Colonic mucosa (tissue), 4 donors: ENCODE measurements around the gene TSPAN8. TPM values are rescaled to one million over a fixed set of nuclear protein-coding genes. Genes with fewer than 3 reads are reported as not detected.
"Not testable (repeated sequence)": the region's sequence is repeated elsewhere in the genome, so short reads cannot be mapped to it uniquely, and the experiment has no call there.

Experiments used
- DNase-seq: peaks from one replicate; pipeline ENCODE4 v3.0.0-alpha.2; 2020
- H3K27ac ChIP-seq: fragments of 200-600 bp; one replicate; pipeline ENCODE4 v1.8.0; 2021
- H3K27me3 ChIP-seq: fragments of 200-600 bp; one replicate; pipeline ENCODE4 v1.8.0; 2021
- H3K36me3 ChIP-seq: fragments of 200-600 bp; one replicate; pipeline ENCODE4 v1.8.0; 2021
- H3K4me1 ChIP-seq: fragments of 200-600 bp; one replicate; pipeline ENCODE4 v1.8.0; 2021; ENCODE audit warnings: mild to moderate bottlenecking
- H3K4me3 ChIP-seq: fragments of 200-600 bp; one replicate; pipeline ENCODE4 v1.8.0; 2021
- H3K9ac ChIP-seq, 2 donors: one replicate each; pipeline ENCODE4 v1.7.0; 2013; ENCODE audit warnings: control low read depth in 2 of 2, low read depth in 2 of 2, low read length in 2 of 2
- H3K9me3 ChIP-seq: fragments of 200-600 bp; one replicate; pipeline ENCODE4 v1.8.0; 2021
- intact Hi-C: fragments of 100-400 bp; cut with DNase I; formaldehyde crosslinking; loops from one replicate; pipeline ENCODE4 v1.14.1; 2022
- total RNA-seq, 2 donors: library from RNA; stranded (reverse); fragmentation: NEBNext Ultra II Directional in 1 of 2; extraction: Animal tissue kit (Norgen Biotek cat#: 25700) in 1 of 2; gene quantifications; one replicate each; pipeline ENCODE4 v1.2.1, GENCODE V29; 2021
- TF ChIP-seq, protein P1 (sequence below): fragments of 200-600 bp; IDR thresholded peaks from one replicate; pipeline ENCODE4 v1.8.0; 2022; ENCODE audit warnings: antibody characterized with exemption, mild to moderate bottlenecking
- donor health status: healthy.
- donor health status: DM: no; HTN: no; CAD: no.
- donor health status: DM: no; HTN: no; CAD: no.

The TSPAN8 gene
- total RNA-seq, 2 donors from 2014 or later, result 1,318 to 1,657 TPM

DNA sequence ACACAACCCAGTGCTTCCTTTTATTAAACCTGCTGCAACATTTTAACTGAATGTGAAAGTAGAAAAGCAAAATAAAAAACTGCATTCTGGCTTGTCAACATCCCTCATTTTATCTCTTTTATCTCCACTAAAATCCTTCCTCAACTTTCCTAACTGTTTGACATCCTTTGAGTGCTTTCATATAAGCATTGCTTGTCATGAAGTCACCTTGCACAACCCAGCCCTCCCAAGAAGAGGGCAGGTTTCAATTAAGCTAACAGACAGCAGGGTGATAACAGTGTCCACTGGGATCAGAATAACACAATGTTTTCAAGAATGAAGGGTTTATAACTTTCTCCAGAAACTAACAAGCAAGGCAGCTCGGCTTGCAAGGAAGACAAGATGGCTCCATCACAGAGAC is 16.3 kb upstream of the TSPAN8 start:
- DNase-seq, result no peak
- Histone ChIP-seq H3K36me3 (no peaks in the 10 kb centered on the region), H3K9ac (no peak overlapping the region), H3K27me3 (no peaks in the 10 kb centered on the region), H3K27ac (no peak overlapping the region), H3K9me3 (no peaks in the 10 kb centered on the region), H3K4me1 (no peaks in the 10 kb centered on the region), H3K4me3 (no peak overlapping the region)
- intact Hi-C loops, result no loop called here
- TF ChIP-seq, protein P1, sequence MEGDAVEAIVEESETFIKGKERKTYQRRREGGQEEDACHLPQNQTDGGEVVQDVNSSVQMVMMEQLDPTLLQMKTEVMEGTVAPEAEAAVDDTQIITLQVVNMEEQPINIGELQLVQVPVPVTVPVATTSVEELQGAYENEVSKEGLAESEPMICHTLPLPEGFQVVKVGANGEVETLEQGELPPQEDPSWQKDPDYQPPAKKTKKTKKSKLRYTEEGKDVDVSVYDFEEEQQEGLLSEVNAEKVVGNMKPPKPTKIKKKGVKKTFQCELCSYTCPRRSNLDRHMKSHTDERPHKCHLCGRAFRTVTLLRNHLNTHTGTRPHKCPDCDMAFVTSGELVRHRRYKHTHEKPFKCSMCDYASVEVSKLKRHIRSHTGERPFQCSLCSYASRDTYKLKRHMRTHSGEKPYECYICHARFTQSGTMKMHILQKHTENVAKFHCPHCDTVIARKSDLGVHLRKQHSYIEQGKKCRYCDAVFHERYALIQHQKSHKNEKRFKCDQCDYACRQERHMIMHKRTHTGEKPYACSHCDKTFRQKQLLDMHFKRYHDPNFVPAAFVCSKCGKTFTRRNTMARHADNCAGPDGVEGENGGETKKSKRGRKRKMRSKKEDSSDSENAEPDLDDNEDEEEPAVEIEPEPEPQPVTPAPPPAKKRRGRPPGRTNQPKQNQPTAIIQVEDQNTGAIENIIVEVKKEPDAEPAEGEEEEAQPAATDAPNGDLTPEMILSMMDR, result no peak

DNA sequence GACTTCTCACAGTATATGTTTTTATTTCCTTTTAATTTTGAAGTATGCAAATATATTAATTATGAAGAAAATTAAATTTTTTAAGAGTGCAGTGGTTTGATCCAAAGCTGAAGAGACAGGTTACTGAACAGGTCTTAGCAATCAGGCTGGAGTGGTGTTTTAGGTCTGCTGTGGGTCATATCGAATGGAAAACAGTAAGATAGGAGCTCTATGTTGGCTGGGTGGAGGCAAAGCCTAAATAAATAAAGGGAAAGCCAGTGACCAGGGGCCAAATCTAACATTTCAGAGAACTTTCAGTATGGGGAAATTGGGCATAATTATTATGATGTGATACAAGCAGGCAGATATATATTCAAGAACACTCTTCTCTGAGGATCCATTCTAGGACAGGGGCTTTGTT is 12.7 kb upstream of the TSPAN8 start:
- no peak overlapping the region for H3K4me3 ChIP-seq
- H3K9me3 ChIP-seq, result no peaks in the 10 kb centered on the region
- intact Hi-C loops, result no loop called here
- no peaks in the 10 kb centered on the region for H3K36me3 ChIP-seq
- no peak overlapping the region for H3K27ac ChIP-seq
- no peak overlapping the region for H3K9ac ChIP-seq
- no peak for DNase-seq
- TF ChIP-seq, protein P1, result no peak
- H3K4me1 ChIP-seq, result no peaks in the 10 kb centered on the region
- H3K27me3 ChIP-seq, result no peaks in the 10 kb centered on the region

DNA sequence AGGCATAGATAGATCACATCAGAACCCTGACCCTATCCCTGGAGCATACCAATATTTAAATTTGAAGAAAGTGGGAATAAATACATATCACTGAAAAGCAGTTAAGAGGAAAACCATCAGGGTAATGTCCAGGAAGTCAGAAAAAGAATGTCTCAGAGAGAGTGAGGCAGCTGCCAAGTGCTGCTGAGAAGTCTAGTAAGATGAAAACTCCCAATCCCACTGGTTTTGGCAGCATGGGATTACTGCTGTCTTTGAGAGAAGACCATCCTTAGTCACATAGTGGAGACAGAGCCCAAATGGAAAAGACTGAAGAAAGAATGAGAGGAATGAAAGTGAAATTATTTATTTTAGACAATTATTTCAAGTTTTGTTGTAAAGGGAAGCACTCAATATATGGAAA is 11.5 kb upstream of the TSPAN8 start:
- DNase-seq, result no peak
- Histone ChIP-seq H3K9ac (no peak overlapping the region), H3K9me3 (no peaks in the 10 kb centered on the region), H3K4me1 (no peaks in the 10 kb centered on the region), H3K4me3 (no peak overlapping the region), H3K27me3 (no peaks in the 10 kb centered on the region), H3K36me3 (no peaks in the 10 kb centered on the region), H3K27ac (no peak overlapping the region)
- intact Hi-C loops, result no loop called here
- TF ChIP-seq, protein P1, result no peak

DNA sequence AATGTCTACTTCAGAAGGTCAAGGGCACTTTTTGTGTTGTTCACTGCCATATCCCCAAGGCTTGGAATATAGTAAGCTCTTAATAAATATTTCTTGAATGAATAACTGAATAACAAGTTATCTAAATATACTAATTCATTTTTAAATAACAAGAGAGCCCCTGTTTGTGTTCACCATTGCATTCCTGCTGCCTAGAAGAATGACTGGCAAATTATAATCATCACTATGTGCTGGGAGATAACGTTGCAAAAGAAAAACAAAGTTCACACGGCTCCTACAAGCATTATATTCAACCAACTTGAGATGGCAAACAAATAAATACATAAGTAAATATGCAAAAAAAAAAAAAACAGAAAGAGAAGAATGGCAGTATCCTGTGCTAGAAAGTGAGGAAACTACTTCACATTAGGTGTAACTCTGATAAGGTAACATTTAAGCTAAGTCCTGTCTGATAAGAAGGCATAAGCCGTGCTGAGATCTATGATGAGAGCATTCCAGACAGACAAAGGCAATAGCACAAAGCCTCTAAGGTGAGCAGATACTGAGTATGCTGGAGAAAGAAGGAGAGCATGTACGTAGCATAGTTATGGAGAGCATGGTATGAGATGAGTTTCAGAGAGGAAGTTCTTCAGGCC is 9.2 kb upstream of the TSPAN8 start:
- Histone ChIP-seq H3K27me3 (no peaks in the 10 kb centered on the region), H3K36me3 (no peaks in the 10 kb centered on the region), H3K4me3 (no peak overlapping the region), H3K9ac (peak overlapping the region in 1 of 2 donors; percentile 63), H3K9me3 (no peaks in the 10 kb centered on the region), H3K27ac (no peak overlapping the region), H3K4me1 (no peaks in the 10 kb centered on the region)
- DNase-seq, result no peak
- TF ChIP-seq, protein P1, result no peak
- intact Hi-C loops, result no loop called here

DNA sequence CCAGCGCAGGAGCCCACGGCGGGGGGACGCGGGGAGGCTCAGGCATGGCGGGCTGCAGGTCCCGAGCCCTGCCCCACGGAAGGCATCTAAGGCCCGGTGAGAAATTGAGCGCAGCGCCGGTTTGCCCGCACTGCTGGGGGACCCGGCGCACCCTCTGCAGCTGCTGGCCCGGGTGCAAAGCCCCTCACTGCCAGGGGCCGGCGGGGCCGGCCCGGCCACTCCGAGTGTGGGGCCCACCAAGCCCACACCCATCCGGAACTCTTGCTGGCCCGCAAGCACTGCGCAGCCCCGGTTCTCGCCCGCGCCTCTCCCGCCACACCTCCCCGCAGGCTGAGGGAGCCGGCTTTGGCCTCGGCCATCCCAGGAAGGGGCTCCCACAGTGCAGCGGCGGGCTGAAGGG is 8.5 kb upstream of the TSPAN8 start:
- Histone ChIP-seq H3K4me3 (no peak overlapping the region), H3K4me1 (no peaks in the 10 kb centered on the region), H3K36me3 (no peaks in the 10 kb centered on the region), H3K27ac (no peak overlapping the region), H3K27me3 (no peaks in the 10 kb centered on the region), H3K9me3 (no peaks in the 10 kb centered on the region), H3K9ac (no peak overlapping the region)
- TF ChIP-seq, protein P1, result no peak
- intact Hi-C loops, result no loop called here
- no peak for DNase-seq

DNA sequence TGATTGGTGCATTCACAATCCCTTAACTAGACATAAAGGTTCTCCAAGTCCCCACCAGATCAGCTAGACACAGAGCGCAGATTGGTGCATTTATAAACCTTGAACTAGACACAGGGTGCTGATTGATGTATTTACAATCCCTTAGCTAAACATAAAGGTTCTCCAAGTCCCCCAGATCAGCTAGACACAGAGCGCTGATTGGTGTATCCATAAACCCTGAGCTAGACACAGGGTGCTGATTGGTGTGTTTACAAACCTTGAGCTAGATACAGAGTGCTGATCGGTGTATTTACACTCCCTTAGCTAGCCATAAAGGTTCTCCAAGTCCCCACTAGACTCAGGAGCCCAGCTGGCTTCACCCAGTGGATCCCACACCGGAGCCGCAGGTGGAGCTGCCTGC is 8.0 kb upstream of the TSPAN8 start:
- intact Hi-C loops, H3K4me1 ChIP-seq, H3K9me3 ChIP-seq, H3K4me3 ChIP-seq, DNase-seq, H3K9ac ChIP-seq, H3K27me3 ChIP-seq, H3K36me3 ChIP-seq: not testable (repeated sequence)
- peak overlapping the region; percentile 82 for H3K27ac ChIP-seq
